GM12878 (cell line): ENCODE measurements around the gene NSMCE1. TPM values are rescaled to one million over a fixed set of nuclear protein-coding genes. Genes with fewer than 3 reads are reported as not detected.

Experiments
- CUX1 ChIP-seq: IDR thresholded peaks from 2 replicates; pipeline ENCODE4 v1.6.1; 2012; ENCODE audit warnings: improper control_type of control experiment, low read depth, low read length; ENCODE audit not compliant: insufficient replicate concordance
- RB1 ChIP-seq: fragments of 450-650 bp; formaldehyde crosslinking; IDR thresholded peaks from 2 replicates; pipeline ENCODE4 v1.6.1; 2017; ENCODE audit warnings: mild to moderate bottlenecking, borderline replicate concordance
- SREBF1 ChIP-seq: IDR thresholded peaks from 2 replicates; pipeline ENCODE4 v1.6.1; 2012; ENCODE audit warnings: mild to moderate bottlenecking, low read length
- USF2 ChIP-seq: IDR thresholded peaks from 2 replicates; pipeline ENCODE4 v1.6.1; 2011; ENCODE audit warnings: low read depth, low read length, improper control_type of control experiment, borderline replicate concordance
- polyA plus RNA-seq, 11 experiments: library from polyadenylated mRNA; depleted of rRNA in 4 of 11; unstranded in 6 of 11; stranded (reverse) in 5 of 11; fragments of >200 nt; fragmentation: Nextera tagmentation in 4 of 11; fragmentation: Illumina TruSeq in 1 of 11; extraction: Ambion mirVana in 4 of 11; extraction: Trizol in 1 of 11; gene quantifications; 1 replicate in 1 of 11; 2 replicates in 10 of 11; pipeline versions ENCODE4 v1.2.1 to v1.2.3, GENCODE V29; 2011 to 2016; ENCODE audit warnings: inconsistent platforms in 2 of 11, missing spikeins in 2 of 11, low read depth in 1 of 11
- total RNA-seq, 4 experiments: library from RNA; depleted of rRNA in 3 of 4; stranded (reverse); fragments of >200 nt in 3 of 4; fragmentation: Illumina TruSeq in 1 of 4; extraction: Trizol in 1 of 4; gene quantifications; 2 replicates each; pipeline versions ENCODE4 v1.2.1 to v1.2.3, GENCODE V29; 2013 to 2021
- TF ChIP-seq, protein P1 (sequence below): IDR thresholded peaks from 2 replicates; pipeline ENCODE4 v1.6.1; 2012; ENCODE audit warnings: mild to moderate bottlenecking, low read depth, low read length

Gene NSMCE1
- total and polyA plus RNA-seq, 10 of the 15 experiments (the other 5 are each of a cell fraction or from before 2014, with no cell fraction given), result 54.0 to 214 (median 71.4) TPM

DNA sequence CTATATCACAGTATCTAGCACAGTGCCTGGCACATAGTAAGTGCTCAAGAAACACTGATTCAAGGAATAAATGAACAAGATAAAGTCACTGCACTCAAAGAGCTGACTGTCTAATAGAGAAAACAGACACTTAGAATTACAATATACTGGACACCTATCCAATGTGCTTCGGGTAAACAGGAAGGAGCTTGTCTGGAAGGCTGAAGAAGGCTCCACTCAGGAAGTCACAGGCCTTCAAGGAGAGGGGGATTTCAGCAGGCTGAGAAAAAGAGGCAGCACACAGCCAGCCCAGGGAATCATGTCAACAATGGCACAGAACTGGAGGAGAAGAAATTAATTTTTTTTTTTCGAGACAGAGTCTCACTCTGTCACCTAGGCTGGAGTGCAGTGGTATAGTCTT, 35.5 kb upstream of the NSMCE1 start (continued):
- no peak for TF ChIP-seq SREBF1
- TF ChIP-seq RB1, result no peak
- TF ChIP-seq CUX1, result no peak
- TF ChIP-seq, protein P1, sequence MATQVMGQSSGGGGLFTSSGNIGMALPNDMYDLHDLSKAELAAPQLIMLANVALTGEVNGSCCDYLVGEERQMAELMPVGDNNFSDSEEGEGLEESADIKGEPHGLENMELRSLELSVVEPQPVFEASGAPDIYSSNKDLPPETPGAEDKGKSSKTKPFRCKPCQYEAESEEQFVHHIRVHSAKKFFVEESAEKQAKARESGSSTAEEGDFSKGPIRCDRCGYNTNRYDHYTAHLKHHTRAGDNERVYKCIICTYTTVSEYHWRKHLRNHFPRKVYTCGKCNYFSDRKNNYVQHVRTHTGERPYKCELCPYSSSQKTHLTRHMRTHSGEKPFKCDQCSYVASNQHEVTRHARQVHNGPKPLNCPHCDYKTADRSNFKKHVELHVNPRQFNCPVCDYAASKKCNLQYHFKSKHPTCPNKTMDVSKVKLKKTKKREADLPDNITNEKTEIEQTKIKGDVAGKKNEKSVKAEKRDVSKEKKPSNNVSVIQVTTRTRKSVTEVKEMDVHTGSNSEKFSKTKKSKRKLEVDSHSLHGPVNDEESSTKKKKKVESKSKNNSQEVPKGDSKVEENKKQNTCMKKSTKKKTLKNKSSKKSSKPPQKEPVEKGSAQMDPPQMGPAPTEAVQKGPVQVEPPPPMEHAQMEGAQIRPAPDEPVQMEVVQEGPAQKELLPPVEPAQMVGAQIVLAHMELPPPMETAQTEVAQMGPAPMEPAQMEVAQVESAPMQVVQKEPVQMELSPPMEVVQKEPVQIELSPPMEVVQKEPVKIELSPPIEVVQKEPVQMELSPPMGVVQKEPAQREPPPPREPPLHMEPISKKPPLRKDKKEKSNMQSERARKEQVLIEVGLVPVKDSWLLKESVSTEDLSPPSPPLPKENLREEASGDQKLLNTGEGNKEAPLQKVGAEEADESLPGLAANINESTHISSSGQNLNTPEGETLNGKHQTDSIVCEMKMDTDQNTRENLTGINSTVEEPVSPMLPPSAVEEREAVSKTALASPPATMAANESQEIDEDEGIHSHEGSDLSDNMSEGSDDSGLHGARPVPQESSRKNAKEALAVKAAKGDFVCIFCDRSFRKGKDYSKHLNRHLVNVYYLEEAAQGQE, result no peak
- no peak for TF ChIP-seq USF2
- TF ChIP-seq, all 136 proteins: peak for 0
